ENCODE data around the gene TAF4.

TAF4 gene

GRCh38 chr20:62055106-62055861, 10.4 kb downstream of the TAF4 start:
- H3K27ac Mint-ChIP-seq, result no peak overlapping the region
- H3K9me3 Mint-ChIP-seq, result no peaks in the 10 kb centered on the region
- peaks cover 17% of the 10 kb centered on the region for H3K4me1 Mint-ChIP-seq
- no peak overlapping the region for H3K4me3 Mint-ChIP-seq
- H3K27me3 Mint-ChIP-seq, result no peaks in the 10 kb centered on the region
- no peak for DNase-seq
- no peaks in the 10 kb centered on the region for H3K36me3 Mint-ChIP-seq (ENCODE audit: low read depth)
- no peak for ATAC-seq

- H3K4me1 Mint-ChIP-seq, result peaks cover 16% of the 10 kb centered on the region
- no peak overlapping the region for H3K4me3 Mint-ChIP-seq
- ATAC-seq (no peak), DNase-seq (no peak)
- H3K9me3 Mint-ChIP-seq, result no peaks in the 10 kb centered on the region
- no peaks in the 10 kb centered on the region for H3K27me3 Mint-ChIP-seq
- H3K36me3 Mint-ChIP-seq (ENCODE audit: low read depth), result no peaks in the 10 kb centered on the region
- no peak overlapping the region for H3K27ac Mint-ChIP-seq
Measured at GRCh38 chr20:62054451-62054953, 11.2 kb downstream of the TAF4 start.

GRCh38 chr20:62053465-62054196, 12.1 kb downstream of the TAF4 start:
- Mint-ChIP-seq H3K36me3 (ENCODE audit: low read depth) (no peaks in the 10 kb centered on the region), H3K4me3 (no peak overlapping the region), H3K27ac (no peak overlapping the region), H3K27me3 (no peaks in the 10 kb centered on the region), H3K9me3 (no peaks in the 10 kb centered on the region), H3K4me1 (peaks cover 14% of the 10 kb centered on the region)
- no peak for ATAC-seq
- DNase-seq, result no peak

GRCh38 chr20:62052842-62053464, 12.7 kb downstream of the TAF4 start:
- H3K4me3 Mint-ChIP-seq, result no peak overlapping the region
- H3K9me3 Mint-ChIP-seq, result no peaks in the 10 kb centered on the region
- H3K36me3 Mint-ChIP-seq (ENCODE audit: low read depth), result no peaks in the 10 kb centered on the region
- H3K27ac Mint-ChIP-seq, result no peak overlapping the region
- H3K4me1 Mint-ChIP-seq, result peaks cover 14% of the 10 kb centered on the region
- ATAC-seq, result no peak
- H3K27me3 Mint-ChIP-seq, result no peaks in the 10 kb centered on the region
- DNase-seq, result no peak

GRCh38 chr20:62052336-62052841, 13.3 kb downstream of the TAF4 start:
- peaks cover 14% of the 10 kb centered on the region for H3K4me1 Mint-ChIP-seq
- no peak overlapping the region for H3K4me3 Mint-ChIP-seq
- H3K27me3 Mint-ChIP-seq, result no peaks in the 10 kb centered on the region
- DNase-seq (no peak), ATAC-seq (no peak)
- no peak overlapping the region for H3K27ac Mint-ChIP-seq
- H3K36me3 Mint-ChIP-seq (ENCODE audit: low read depth), result no peaks in the 10 kb centered on the region
- H3K9me3 Mint-ChIP-seq, result no peaks in the 10 kb centered on the region

GRCh38 chr20:62051546-62052255, 14.0 kb downstream of the TAF4 start:
- Mint-ChIP-seq H3K27ac (no peak overlapping the region), H3K9me3 (no peaks in the 10 kb centered on the region), H3K4me3 (no peak overlapping the region), H3K36me3 (ENCODE audit: low read depth) (no peaks in the 10 kb centered on the region), H3K27me3 (no peaks in the 10 kb centered on the region), H3K4me1 (peaks cover 14% of the 10 kb centered on the region)
- ATAC-seq (no peak), DNase-seq (no peak)

GRCh38 chr20:62051144-62051543, 14.5 kb downstream of the TAF4 start:
- no peak overlapping the region for H3K4me3 Mint-ChIP-seq
- no peak overlapping the region for H3K27ac Mint-ChIP-seq
- DNase-seq, result no peak
- H3K4me1 Mint-ChIP-seq, result peaks cover 14% of the 10 kb centered on the region
- no peaks in the 10 kb centered on the region for H3K27me3 Mint-ChIP-seq
- no peaks in the 10 kb centered on the region for H3K9me3 Mint-ChIP-seq
- ATAC-seq, result no peak
- H3K36me3 Mint-ChIP-seq (ENCODE audit: low read depth), result no peaks in the 10 kb centered on the region

GRCh38 chr20:62050166-62051120, 15.2 kb downstream of the TAF4 start:
- Mint-ChIP-seq H3K4me3 (no peak overlapping the region), H3K9me3 (no peaks in the 10 kb centered on the region), H3K27ac (peak overlapping the region; percentile 65), H3K36me3 (ENCODE audit: low read depth) (no peaks in the 10 kb centered on the region), H3K4me1 (peaks cover 14% of the 10 kb centered on the region), H3K27me3 (no peaks in the 10 kb centered on the region)
- ATAC-seq (no peak), DNase-seq (no peak)

GRCh38 chr20:62049342-62050165, 16.1 kb downstream of the TAF4 start:
- peaks cover 14% of the 10 kb centered on the region for H3K4me1 Mint-ChIP-seq
- no peak overlapping the region for H3K4me3 Mint-ChIP-seq
- no peak overlapping the region for H3K27ac Mint-ChIP-seq
- H3K27me3 Mint-ChIP-seq, result no peaks in the 10 kb centered on the region
- H3K9me3 Mint-ChIP-seq, result no peaks in the 10 kb centered on the region
- DNase-seq (no peak), ATAC-seq (no peak)
- no peaks in the 10 kb centered on the region for H3K36me3 Mint-ChIP-seq (ENCODE audit: low read depth)

GRCh38 chr20:62048821-62049291, 16.8 kb downstream of the TAF4 start:
- H3K27ac Mint-ChIP-seq, result no peak overlapping the region
- no peaks in the 10 kb centered on the region for H3K9me3 Mint-ChIP-seq
- H3K27me3 Mint-ChIP-seq, result no peaks in the 10 kb centered on the region
- peaks cover 14% of the 10 kb centered on the region for H3K4me1 Mint-ChIP-seq
- ATAC-seq (no peak), DNase-seq (no peak)
- no peaks in the 10 kb centered on the region for H3K36me3 Mint-ChIP-seq (ENCODE audit: low read depth)
- no peak overlapping the region for H3K4me3 Mint-ChIP-seq

- DNase-seq (no peak), ATAC-seq (no peak)
- no peaks in the 10 kb centered on the region for H3K36me3 Mint-ChIP-seq (ENCODE audit: low read depth)
- H3K4me3 Mint-ChIP-seq, result no peak overlapping the region
- no peaks in the 10 kb centered on the region for H3K9me3 Mint-ChIP-seq
- H3K27ac Mint-ChIP-seq, result no peak overlapping the region
- peaks cover 14% of the 10 kb centered on the region for H3K4me1 Mint-ChIP-seq
- no peaks in the 10 kb centered on the region for H3K27me3 Mint-ChIP-seq
Measured at GRCh38 chr20:62048346-62048761, 17.3 kb downstream of the TAF4 start.

- DNase-seq (no peak), ATAC-seq (no peak)
- Mint-ChIP-seq H3K4me1 (peaks cover 12% of the 10 kb centered on the region), H3K27me3 (no peaks in the 10 kb centered on the region), H3K27ac (no peak overlapping the region), H3K4me3 (no peak overlapping the region), H3K9me3 (no peaks in the 10 kb centered on the region), H3K36me3 (ENCODE audit: low read depth) (no peaks in the 10 kb centered on the region)
Measured at GRCh38 chr20:62047666-62048345, 17.9 kb downstream of the TAF4 start.

All from activated naive CD8-positive, alpha-beta T cell treated with anti-CD3 and anti-CD28 coated beads, Interleukin-2, amount 50 U/mL, for 24 hours (primary cell).